ENCODE measurements around the gene RPL3.

Gene RPL3

GRCh38 chr22:39312410-39312809 is 7.0 kb downstream of the RPL3 start:
- Histone ChIP-seq H3K9me3 (ENCODE audit: control insufficient read depth, low read depth, low read length) (no peaks in the 10 kb centered on the region), H3K4me3 (ENCODE audit: low read length) (no peak overlapping the region), H3K27ac (ENCODE audit: low read length) (no peak overlapping the region), H3K4me1 (ENCODE audit: control insufficient read depth, low read depth, low read length) (peaks cover 9% of the 10 kb centered on the region), H3K9ac (ENCODE audit: low read length) (no peak overlapping the region), H3K36me3 (ENCODE audit: control insufficient read depth, low read depth, low read length) (peaks cover 68% of the 10 kb centered on the region), H3K27me3 (ENCODE audit: control insufficient read depth, insufficient read depth, low read length) (no peaks in the 10 kb centered on the region)

- Histone ChIP-seq H3K4me1 (ENCODE audit: control insufficient read depth, low read depth, low read length) (peaks cover 3% of the 10 kb centered on the region), H3K9ac (ENCODE audit: low read length) (no peak overlapping the region), H3K9me3 (ENCODE audit: control insufficient read depth, low read depth, low read length) (no peaks in the 10 kb centered on the region), H3K36me3 (ENCODE audit: control insufficient read depth, low read depth, low read length) (peaks cover 65% of the 10 kb centered on the region), H3K27me3 (ENCODE audit: control insufficient read depth, insufficient read depth, low read length) (no peaks in the 10 kb centered on the region), H3K27ac (ENCODE audit: low read length) (no peak overlapping the region), H3K4me3 (ENCODE audit: low read length) (no peak overlapping the region)
Observed at GRCh38 chr22:39311592-39312400, 7.6 kb downstream of the RPL3 start.

GRCh38 chr22:39309881-39310714 is 9.3 kb downstream of the RPL3 start:
- Histone ChIP-seq H3K27ac (ENCODE audit: low read length) (peak overlapping the region; percentile 49), H3K36me3 (ENCODE audit: control insufficient read depth, low read depth, low read length) (peaks cover 48% of the 10 kb centered on the region), H3K9ac (ENCODE audit: low read length) (no peak overlapping the region), H3K27me3 (ENCODE audit: control insufficient read depth, insufficient read depth, low read length) (no peaks in the 10 kb centered on the region), H3K4me1 (ENCODE audit: control insufficient read depth, low read depth, low read length) (peaks cover 3% of the 10 kb centered on the region), H3K4me3 (ENCODE audit: low read length) (no peak overlapping the region), H3K9me3 (ENCODE audit: control insufficient read depth, low read depth, low read length) (no peaks in the 10 kb centered on the region)

GRCh38 chr22:39309364-39309861 is 10.0 kb downstream of the RPL3 start:
- no peak overlapping the region for H3K9ac ChIP-seq (ENCODE audit: low read length)
- peaks cover 3% of the 10 kb centered on the region for H3K4me1 ChIP-seq (ENCODE audit: control insufficient read depth, low read depth, low read length)
- H3K36me3 ChIP-seq (ENCODE audit: control insufficient read depth, low read depth, low read length), result peaks cover 42% of the 10 kb centered on the region
- H3K27ac ChIP-seq (ENCODE audit: low read length), result no peak overlapping the region
- no peaks in the 10 kb centered on the region for H3K27me3 ChIP-seq (ENCODE audit: control insufficient read depth, insufficient read depth, low read length)
- no peak overlapping the region for H3K4me3 ChIP-seq (ENCODE audit: low read length)
- H3K9me3 ChIP-seq (ENCODE audit: control insufficient read depth, low read depth, low read length), result no peaks in the 10 kb centered on the region

- Histone ChIP-seq H3K9me3 (ENCODE audit: control insufficient read depth, low read depth, low read length) (no peaks in the 10 kb centered on the region), H3K27me3 (ENCODE audit: control insufficient read depth, insufficient read depth, low read length) (no peaks in the 10 kb centered on the region), H3K36me3 (ENCODE audit: control insufficient read depth, low read depth, low read length) (peaks cover 35% of the 10 kb centered on the region), H3K4me3 (ENCODE audit: low read length) (no peak overlapping the region), H3K27ac (ENCODE audit: low read length) (no peak overlapping the region), H3K9ac (ENCODE audit: low read length) (no peak overlapping the region), H3K4me1 (ENCODE audit: control insufficient read depth, low read depth, low read length) (peaks cover 3% of the 10 kb centered on the region)
Observed at GRCh38 chr22:39308614-39309363, 10.6 kb downstream of the RPL3 start.

- no peaks in the 10 kb centered on the region for H3K27me3 ChIP-seq (ENCODE audit: control insufficient read depth, insufficient read depth, low read length)
- H3K9ac ChIP-seq (ENCODE audit: low read length), result no peak overlapping the region
- H3K9me3 ChIP-seq (ENCODE audit: control insufficient read depth, low read depth, low read length), result no peaks in the 10 kb centered on the region
- H3K36me3 ChIP-seq (ENCODE audit: control insufficient read depth, low read depth, low read length), result peaks cover 15% of the 10 kb centered on the region
- H3K27ac ChIP-seq (ENCODE audit: low read length), result no peak overlapping the region
- peaks cover 3% of the 10 kb centered on the region for H3K4me1 ChIP-seq (ENCODE audit: control insufficient read depth, low read depth, low read length)
- no peak overlapping the region for H3K4me3 ChIP-seq (ENCODE audit: low read length)
Observed at GRCh38 chr22:39306456-39307361, 12.7 kb downstream of the RPL3 start.

- Histone ChIP-seq H3K4me1 (ENCODE audit: control insufficient read depth, low read depth, low read length) (no peaks in the 10 kb centered on the region), H3K4me3 (ENCODE audit: low read length) (no peak overlapping the region), H3K9me3 (ENCODE audit: control insufficient read depth, low read depth, low read length) (no peaks in the 10 kb centered on the region), H3K27ac (ENCODE audit: low read length) (no peak overlapping the region), H3K9ac (ENCODE audit: low read length) (no peak overlapping the region), H3K36me3 (ENCODE audit: control insufficient read depth, low read depth, low read length) (peaks cover 8% of the 10 kb centered on the region), H3K27me3 (ENCODE audit: control insufficient read depth, insufficient read depth, low read length) (no peaks in the 10 kb centered on the region)
Observed at GRCh38 chr22:39303892-39304671, 15.3 kb downstream of the RPL3 start.

- Histone ChIP-seq H3K4me1 (ENCODE audit: control insufficient read depth, low read depth, low read length) (no peaks in the 10 kb centered on the region), H3K36me3 (ENCODE audit: control insufficient read depth, low read depth, low read length) (peaks cover 6% of the 10 kb centered on the region), H3K9ac (ENCODE audit: low read length) (no peak overlapping the region), H3K9me3 (ENCODE audit: control insufficient read depth, low read depth, low read length) (no peaks in the 10 kb centered on the region), H3K4me3 (ENCODE audit: low read length) (no peak overlapping the region), H3K27me3 (ENCODE audit: control insufficient read depth, insufficient read depth, low read length) (no peaks in the 10 kb centered on the region), H3K27ac (ENCODE audit: low read length) (no peak overlapping the region)
Observed at GRCh38 chr22:39303358-39303757, 16.1 kb downstream of the RPL3 start.

GRCh38 chr22:39302431-39302960 is 16.9 kb downstream of the RPL3 start:
- H3K27ac ChIP-seq (ENCODE audit: low read length), result no peak overlapping the region
- H3K4me3 ChIP-seq (ENCODE audit: low read length), result no peak overlapping the region
- no peak overlapping the region for H3K9ac ChIP-seq (ENCODE audit: low read length)
- no peaks in the 10 kb centered on the region for H3K9me3 ChIP-seq (ENCODE audit: control insufficient read depth, low read depth, low read length)
- peaks cover 4% of the 10 kb centered on the region for H3K36me3 ChIP-seq (ENCODE audit: control insufficient read depth, low read depth, low read length)
- H3K4me1 ChIP-seq (ENCODE audit: control insufficient read depth, low read depth, low read length), result peaks cover 6% of the 10 kb centered on the region
- H3K27me3 ChIP-seq (ENCODE audit: control insufficient read depth, insufficient read depth, low read length), result no peaks in the 10 kb centered on the region

- no peaks in the 10 kb centered on the region for H3K9me3 ChIP-seq (ENCODE audit: control insufficient read depth, low read depth, low read length)
- H3K27ac ChIP-seq (ENCODE audit: low read length), result no peak overlapping the region
- H3K36me3 ChIP-seq (ENCODE audit: control insufficient read depth, low read depth, low read length), result no peaks in the 10 kb centered on the region
- peaks cover 6% of the 10 kb centered on the region for H3K4me1 ChIP-seq (ENCODE audit: control insufficient read depth, low read depth, low read length)
- H3K9ac ChIP-seq (ENCODE audit: low read length), result no peak overlapping the region
- H3K27me3 ChIP-seq (ENCODE audit: control insufficient read depth, insufficient read depth, low read length), result no peaks in the 10 kb centered on the region
- no peak overlapping the region for H3K4me3 ChIP-seq (ENCODE audit: low read length)
Observed at GRCh38 chr22:39301926-39302325, 17.5 kb downstream of the RPL3 start.
